Neural progenitor cell (in vitro differentiated cells): Measurements from ENCODE around the gene FARP2. TPM values are rescaled to one million over a fixed set of nuclear protein-coding genes. Genes with fewer than 3 reads are reported as not detected.
"Not testable (repeated sequence)": the region's sequence is repeated elsewhere in the genome, so short reads cannot be mapped to it uniquely, and the experiment has no call there.

Source experiments
- DNase-seq: peaks from one replicate; pipeline ENCODE4 v3.0.0-alpha.2; 2016; ENCODE audit warnings: low spot score
- H2AFZ ChIP-seq: fragments of 200-600 bp; sonication (generic); replicated peaks from 2 replicates; pipeline ENCODE4 v1.6.1; 2016; ENCODE audit warnings: antibody characterized with exemption
- H3F3A ChIP-seq: fragments of 200-600 bp; sonication (generic); 2 replicates; pipeline ENCODE4 v1.6.1; 2016; ENCODE audit warnings: antibody characterized with exemption, low read depth
- H3K27ac ChIP-seq: fragments of 200-600 bp; sonication (generic); 2 replicates; pipeline ENCODE4 v1.5.1; 2016; ENCODE audit warnings: mild to moderate bottlenecking
- H3K27me3 ChIP-seq: fragments of 200-600 bp; sonication (generic); 2 replicates; pipeline ENCODE4 v1.6.1; 2016; ENCODE audit warnings: mild to moderate bottlenecking, moderate library complexity
- H3K36me3 ChIP-seq: fragments of 200-600 bp; sonication (generic); 2 replicates; pipeline ENCODE4 v1.5.1; 2016
- H3K4me1 ChIP-seq: fragments of 200-600 bp; sonication (generic); 2 replicates; pipeline ENCODE4 v1.6.1; 2016; ENCODE audit warnings: mixed run types
- H3K4me2 ChIP-seq: fragments of 200-600 bp; sonication (generic); 2 replicates; pipeline ENCODE4 v1.6.1; 2016
- H3K4me3 ChIP-seq: fragments of 200-600 bp; sonication (generic); 2 replicates; pipeline ENCODE4 v1.5.1; 2016
- H3K79me2 ChIP-seq: fragments of 200-600 bp; sonication (generic); 2 replicates; pipeline ENCODE4 v1.6.1; 2016; ENCODE audit warnings: low read depth
- H3K9ac ChIP-seq: fragments of 200-600 bp; sonication (generic); 2 replicates; pipeline ENCODE4 v1.6.1; 2016
- H3K9me3 ChIP-seq: fragments of 200-600 bp; sonication (generic); 2 replicates; pipeline ENCODE4 v1.5.1; 2016; ENCODE audit warnings: low read depth
- H4K20me1 ChIP-seq: fragments of 200-600 bp; sonication (generic); 2 replicates; pipeline ENCODE4 v1.6.1; 2016; ENCODE audit warnings: low read depth
- H3K27ac Mint-ChIP-seq: 3 replicates; pipeline ENCODE4 v1.8.0; 2021; ENCODE audit warnings: mixed read lengths
- H3K27me3 Mint-ChIP-seq: 2 replicates; pipeline ENCODE4 v1.8.0; 2022; ENCODE audit warnings: low read depth, mild to moderate bottlenecking, inconsistent platforms, moderate library complexity, mixed read lengths; ENCODE audit not compliant: insufficient read depth
- H3K36me3 Mint-ChIP-seq: 3 replicates; pipeline ENCODE4 v1.8.0; 2021; ENCODE audit warnings: mixed read lengths
- H3K4me1 Mint-ChIP-seq: 3 replicates; pipeline ENCODE4 v1.8.0; 2021; ENCODE audit warnings: mixed read lengths
- H3K4me3 Mint-ChIP-seq: 3 replicates; pipeline ENCODE4 v1.8.0; 2021; ENCODE audit warnings: mild to moderate bottlenecking, moderate library complexity, mixed read lengths
- H3K9me3 Mint-ChIP-seq: 3 replicates; pipeline ENCODE4 v1.8.0; 2020; ENCODE audit warnings: mixed read lengths
- EZH2 ChIP-seq: fragments of 200-600 bp; sonication (generic); IDR thresholded peaks from 2 replicates; pipeline ENCODE4 v1.6.1; 2017; ENCODE audit warnings: antibody characterized with exemption, mild to moderate bottlenecking, moderate library complexity
- EZH2phosphoT487 ChIP-seq: fragments of 200-600 bp; sonication (generic); IDR thresholded peaks from 2 replicates; pipeline ENCODE4 v1.6.1; 2017; ENCODE audit warnings: antibody characterized with exemption
- total RNA-seq: library from RNA; depleted of rRNA; stranded (reverse); fragments of >200 nt; gene quantifications from 2 replicates; pipeline ENCODE4 v1.2.3, GENCODE V29; 2015; ENCODE audit warnings: low replicate concordance
- TF ChIP-seq, protein P1 (sequence below): fragments of 200-600 bp; sonication (generic); IDR thresholded peaks from 2 replicates; pipeline ENCODE4 v1.5.1; 2017; ENCODE audit warnings: antibody characterized with exemption, mild to moderate bottlenecking

FARP2 gene
- total RNA-seq, 1 donor from 2014 or later, result 32.3 TPM

DNA sequence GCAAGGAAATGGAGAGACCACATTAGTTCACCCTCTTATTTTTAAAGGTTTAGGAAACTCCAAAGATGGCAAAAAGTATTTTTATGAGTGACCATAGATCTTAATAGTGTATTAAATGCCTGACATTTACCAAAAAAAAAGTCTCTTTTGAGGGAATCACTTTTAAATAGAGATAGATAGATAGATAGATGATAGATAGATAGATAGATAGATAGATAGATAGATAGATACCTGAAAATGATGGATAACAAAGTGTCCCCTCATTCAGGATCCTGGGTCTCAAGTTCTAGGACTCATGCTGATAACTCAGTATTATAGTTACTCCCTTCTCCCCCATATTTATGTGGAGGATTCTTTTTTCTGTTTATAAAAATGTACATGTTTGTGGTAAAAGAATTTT lies 52.8 kb downstream of the FARP2 start:
- H3K9me3 ChIP-seq, result no peaks in the 10 kb centered on the region
- Mint-ChIP-seq H3K27me3 (no peaks in the 10 kb centered on the region), H3K4me1 (no peaks in the 10 kb centered on the region), H3K4me3 (no peak overlapping the region), H3K9me3 (no peaks in the 10 kb centered on the region), H3K36me3 (peaks cover 8% of the 10 kb centered on the region), H3K27ac (no peak overlapping the region)
- no peak for TF ChIP-seq EZH2phosphoT487
- TF ChIP-seq EZH2, result no peak
- TF ChIP-seq, protein P1, sequence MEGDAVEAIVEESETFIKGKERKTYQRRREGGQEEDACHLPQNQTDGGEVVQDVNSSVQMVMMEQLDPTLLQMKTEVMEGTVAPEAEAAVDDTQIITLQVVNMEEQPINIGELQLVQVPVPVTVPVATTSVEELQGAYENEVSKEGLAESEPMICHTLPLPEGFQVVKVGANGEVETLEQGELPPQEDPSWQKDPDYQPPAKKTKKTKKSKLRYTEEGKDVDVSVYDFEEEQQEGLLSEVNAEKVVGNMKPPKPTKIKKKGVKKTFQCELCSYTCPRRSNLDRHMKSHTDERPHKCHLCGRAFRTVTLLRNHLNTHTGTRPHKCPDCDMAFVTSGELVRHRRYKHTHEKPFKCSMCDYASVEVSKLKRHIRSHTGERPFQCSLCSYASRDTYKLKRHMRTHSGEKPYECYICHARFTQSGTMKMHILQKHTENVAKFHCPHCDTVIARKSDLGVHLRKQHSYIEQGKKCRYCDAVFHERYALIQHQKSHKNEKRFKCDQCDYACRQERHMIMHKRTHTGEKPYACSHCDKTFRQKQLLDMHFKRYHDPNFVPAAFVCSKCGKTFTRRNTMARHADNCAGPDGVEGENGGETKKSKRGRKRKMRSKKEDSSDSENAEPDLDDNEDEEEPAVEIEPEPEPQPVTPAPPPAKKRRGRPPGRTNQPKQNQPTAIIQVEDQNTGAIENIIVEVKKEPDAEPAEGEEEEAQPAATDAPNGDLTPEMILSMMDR, result no peak
- no peak overlapping the region for H3K4me3 ChIP-seq
- no peak for DNase-seq
- no peaks in the 10 kb centered on the region for H3K36me3 ChIP-seq
- H3K27ac ChIP-seq, result no peak overlapping the region
- H3K79me2 ChIP-seq, result no peaks in the 10 kb centered on the region
- H3K9ac ChIP-seq, result no peak overlapping the region
- H3K4me2 ChIP-seq, result no peak overlapping the region
- no peaks in the 10 kb centered on the region for H3K27me3 ChIP-seq
- no peak overlapping the region for H2AFZ ChIP-seq
- no peaks in the 10 kb centered on the region for H4K20me1 ChIP-seq
- no peaks in the 10 kb centered on the region for H3K4me1 ChIP-seq
- no peaks in the 10 kb centered on the region for H3F3A ChIP-seq

DNA sequence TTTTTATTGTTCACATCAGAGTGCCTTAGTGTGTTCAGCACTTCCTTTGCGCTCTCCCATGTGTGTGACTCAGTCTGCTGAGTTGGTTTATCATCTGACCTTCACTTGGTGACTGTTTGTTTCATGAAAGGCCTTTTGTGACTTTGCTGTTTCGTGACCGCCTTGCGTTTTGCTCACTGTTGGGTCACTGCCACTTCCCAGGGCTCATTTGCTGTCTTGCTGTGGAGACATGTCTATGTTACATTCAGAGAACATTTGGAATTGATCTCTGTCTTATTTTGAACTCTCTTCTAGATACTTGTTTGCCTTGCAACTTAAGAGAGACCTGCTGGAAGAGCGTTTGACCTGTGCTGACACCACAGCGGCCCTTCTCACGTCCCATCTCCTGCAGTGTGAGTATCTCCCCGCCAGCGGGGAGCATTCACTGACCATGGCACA lies 54.7 kb downstream of the FARP2 start:
- H3K36me3 ChIP-seq, result no peaks in the 10 kb centered on the region
- no peak overlapping the region for H2AFZ ChIP-seq
- no peak for TF ChIP-seq EZH2phosphoT487
- no peak for TF ChIP-seq EZH2
- TF ChIP-seq, protein P1, result no peak
- no peaks in the 10 kb centered on the region for H3F3A ChIP-seq
- no peaks in the 10 kb centered on the region for H3K4me1 ChIP-seq
- no peak overlapping the region for H3K9ac ChIP-seq
- Mint-ChIP-seq H3K27me3 (no peaks in the 10 kb centered on the region), H3K9me3 (no peaks in the 10 kb centered on the region), H3K4me1 (no peaks in the 10 kb centered on the region), H3K4me3 (no peak overlapping the region), H3K27ac (peak overlapping the region; percentile 29), H3K36me3 (peaks cover 20% of the 10 kb centered on the region)
- no peaks in the 10 kb centered on the region for H3K9me3 ChIP-seq
- no peak overlapping the region for H3K27ac ChIP-seq
- H3K79me2 ChIP-seq, result no peaks in the 10 kb centered on the region
- no peaks in the 10 kb centered on the region for H4K20me1 ChIP-seq
- no peak overlapping the region for H3K4me3 ChIP-seq
- DNase-seq, result no peak
- H3K27me3 ChIP-seq, result no peaks in the 10 kb centered on the region
- no peak overlapping the region for H3K4me2 ChIP-seq

DNA sequence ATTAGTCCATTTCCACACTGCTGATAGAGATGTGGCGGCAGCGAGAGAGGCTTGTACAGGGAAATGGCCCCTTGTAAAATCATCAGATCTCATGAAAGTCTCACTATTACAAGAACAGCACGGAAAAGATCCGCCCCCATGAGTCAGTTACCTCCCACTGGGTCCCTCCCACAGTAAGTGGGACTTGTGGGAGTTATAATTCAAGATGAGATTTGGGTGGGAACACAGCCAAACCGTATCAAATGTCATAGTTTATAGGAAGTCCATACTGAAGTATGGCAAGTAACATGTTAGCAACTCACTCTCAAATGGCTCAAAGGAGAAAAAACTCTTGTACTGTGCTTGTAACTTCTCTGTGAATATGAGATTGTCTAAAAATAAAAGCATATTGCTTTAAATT lies 56.1 kb downstream of the FARP2 start:
- H3K27ac Mint-ChIP-seq, result no peak overlapping the region
- Histone ChIP-seq H3F3A (no peaks in the 10 kb centered on the region), H3K4me3 (no peak overlapping the region), H2AFZ (no peak overlapping the region), H3K9me3 (no peaks in the 10 kb centered on the region), H3K9ac (no peak overlapping the region), H4K20me1 (no peaks in the 10 kb centered on the region), H3K4me2 (no peak overlapping the region), H3K4me1 (no peaks in the 10 kb centered on the region), H3K36me3 (no peaks in the 10 kb centered on the region), H3K79me2 (no peaks in the 10 kb centered on the region), H3K27ac (no peak overlapping the region), H3K27me3 (no peaks in the 10 kb centered on the region)
- no peak overlapping the region for H3K4me3 Mint-ChIP-seq
- H3K36me3 Mint-ChIP-seq, result peaks cover 22% of the 10 kb centered on the region
- H3K4me1 Mint-ChIP-seq, result no peaks in the 10 kb centered on the region
- H3K9me3 Mint-ChIP-seq, result no peaks in the 10 kb centered on the region
- no peak for DNase-seq
- H3K27me3 Mint-ChIP-seq, result no peaks in the 10 kb centered on the region
- TF ChIP-seq, protein P1, result no peak
- TF ChIP-seq EZH2 (no peak), EZH2phosphoT487 (no peak)

DNA sequence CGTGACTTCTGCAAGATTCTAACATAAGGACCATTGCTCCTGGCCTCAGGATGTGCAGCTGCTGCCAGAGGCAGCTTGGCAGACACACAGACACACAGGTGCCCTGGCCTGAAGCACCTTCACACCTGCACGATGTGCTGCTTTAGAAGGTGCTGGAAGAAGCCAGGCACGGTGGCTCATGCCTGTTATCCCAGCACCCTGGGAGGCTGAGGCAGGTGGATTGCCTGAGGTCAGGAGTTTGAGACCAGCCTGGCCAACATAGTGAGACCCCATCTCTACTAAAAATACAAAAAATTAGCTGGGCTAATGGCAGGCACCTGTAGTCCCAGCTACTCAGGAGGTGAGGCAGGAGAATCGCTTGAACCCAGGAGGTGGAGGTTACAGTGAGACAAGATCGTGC lies 57.4 kb downstream of the FARP2 start:
- not testable (repeated sequence) for H4K20me1 ChIP-seq, H3F3A ChIP-seq, H3K9me3 ChIP-seq, H3K4me1 ChIP-seq, H3K4me1 Mint-ChIP-seq, H3K79me2 ChIP-seq, H3K9me3 Mint-ChIP-seq, H3K4me3 ChIP-seq, H3K4me3 Mint-ChIP-seq, DNase-seq, H3K27me3 Mint-ChIP-seq, H3K27ac Mint-ChIP-seq, H2AFZ ChIP-seq, H3K36me3 ChIP-seq, H3K4me2 ChIP-seq, H3K27ac ChIP-seq, H3K9ac ChIP-seq, H3K27me3 ChIP-seq
- peaks cover 22% of the 10 kb centered on the region for H3K36me3 Mint-ChIP-seq
